GM13977 (cell line): Measurements from ENCODE around the gene DGKI.

ENCODE experiments used
- DNase-seq: peaks from one replicate; pipeline ENCODE4 v3.0.0; 2012; ENCODE audit warnings: low spot score
- CTCF ChIP-seq: IDR thresholded peaks from 2 replicates; pipeline ENCODE4 v1.5.1; 2012; ENCODE audit warnings: mild to moderate bottlenecking, control low read depth; ENCODE audit not compliant: insufficient read depth; ENCODE audit errors: extremely low read depth, missing control alignments
- in situ Hi-C: fragments of 300-500 bp; cut with MboI; formaldehyde crosslinking; loops from one replicate; pipeline ENCODE4 v1.12.0; 2022; ENCODE audit warnings: low sequenced_read_pairs, low pct_unique_long_range_greater_than_20kb, mixed read lengths, inconsistent platforms; ENCODE audit not compliant: unreplicated experiment

Gene DGKI

GRCh38 chr7:137619181-137619580 is 227.6 kb downstream of the DGKI start:
- no peak for DNase-seq
- no peak for TF ChIP-seq CTCF
- in situ Hi-C loops: loop anchor here (25.0 kb wide), 1 partner anchor 1118 kb away; no protein-coding TSS in a partner anchor

GRCh38 chr7:137618748-137619147 is 228.0 kb downstream of the DGKI start:
- no peak for TF ChIP-seq CTCF
- no peak for DNase-seq
- in situ Hi-C loops: loop anchor here (25.0 kb wide), 1 partner anchor 1119 kb away; no protein-coding TSS in a partner anchor

GRCh38 chr7:137613006-137613525 is 233.7 kb downstream of the DGKI start:
- no peak for TF ChIP-seq CTCF
- in situ Hi-C loops: loop anchor here (25.0 kb wide), 1 partner anchor 1124 kb away; no protein-coding TSS in a partner anchor
- no peak for DNase-seq

- no peak for DNase-seq
- in situ Hi-C loops: loop anchor here (25.0 kb wide), 1 partner anchor 1126 kb away; no protein-coding TSS in a partner anchor
- no peak for TF ChIP-seq CTCF
Observed at GRCh38 chr7:137611606-137612005, 235.2 kb downstream of the DGKI start.

GRCh38 chr7:137609500-137609899 is 237.3 kb downstream of the DGKI start:
- no peak for DNase-seq
- in situ Hi-C loops: loop anchor here (25.0 kb wide), 1 partner anchor 1128 kb away; no protein-coding TSS in a partner anchor
- no peak for TF ChIP-seq CTCF

- in situ Hi-C loops: loop anchor here (25.0 kb wide), 1 partner anchor 1131 kb away; no protein-coding TSS in a partner anchor
- TF ChIP-seq CTCF: peak; percentile 37
- DNase-seq: peak; percentile 10
Observed at GRCh38 chr7:137606061-137606674, 240.6 kb downstream of the DGKI start.
